Lower lobe of right lung (tissue), 2 donors: ENCODE results near the gene VAX1. TPM values are rescaled to one million over a fixed set of nuclear protein-coding genes. Genes with fewer than 3 reads are reported as not detected.

Experiments
- ATAC-seq, 2 donors: fragments of 200-7000 bp; cut with Tn5 transposase; one replicate each; pipeline ENCODE4 v1.9.1; 2020 to 2022; ENCODE audit warnings: mild to moderate bottlenecking in 2 of 2, moderate library complexity in 2 of 2
- DNase-seq: peaks from one replicate; pipeline ENCODE4 v3.0.0-alpha.2; 2020
- H3K27ac ChIP-seq: fragments of 200-600 bp; one replicate; pipeline ENCODE4 v1.8.0; 2022
- H3K27me3 ChIP-seq: fragments of 200-600 bp; one replicate; pipeline ENCODE4 v1.8.0; 2022; ENCODE audit warnings: low read depth
- H3K36me3 ChIP-seq: fragments of 200-600 bp; one replicate; pipeline ENCODE4 v1.8.0; 2022; ENCODE audit warnings: mild to moderate bottlenecking
- H3K4me1 ChIP-seq: fragments of 200-600 bp; one replicate; pipeline ENCODE4 v1.8.0; 2022
- H3K4me3 ChIP-seq: fragments of 200-600 bp; one replicate; pipeline ENCODE4 v1.8.0; 2022; ENCODE audit warnings: mild to moderate bottlenecking
- H3K9me3 ChIP-seq: fragments of 200-600 bp; one replicate; pipeline ENCODE4 v1.8.0; 2022
- CTCF ChIP-seq: fragments of 200-600 bp; IDR thresholded peaks from one replicate; pipeline ENCODE4 v1.8.0; 2022; ENCODE audit warnings: antibody characterized with exemption, mild to moderate bottlenecking
- intact Hi-C: fragments of 100-400 bp; cut with DNase I; formaldehyde crosslinking; loops from one replicate; pipeline ENCODE4 v1.11.0; 2022
- total RNA-seq: library from RNA; stranded (reverse); fragmentation: NEBNext Ultra II Directional; extraction: Animal tissue kit (Norgen Biotek cat#: 25700); gene quantifications from one replicate; pipeline ENCODE4 v1.2.1, GENCODE V29; 2021
- donor health status: DM: no; HTN: yes; CAD: no; lungs with severe emphysema.

The VAX1 gene
- total RNA-seq, 1 donor from 2014 or later: not detected

GRCh38 chr10:117178190-117178589 is 40.1 kb upstream of the VAX1 start:
- peaks cover 34% of the 10 kb centered on the region for H3K27me3 ChIP-seq

GRCh38 chr10:117175901-117176534 is 37.9 kb upstream of the VAX1 start:
- Histone ChIP-seq H3K27ac (no peak overlapping the region), H3K9me3 (no peaks in the 10 kb centered on the region), H3K36me3 (no peaks in the 10 kb centered on the region), H3K4me1 (peaks cover 11% of the 10 kb centered on the region), H3K4me3 (peak overlapping the region; percentile 59), H3K27me3 (peaks cover 51% of the 10 kb centered on the region)
- peak; percentile 77 for TF ChIP-seq CTCF
- DNase-seq (peak; percentile 77), ATAC-seq (peak; percentile 84 to 85)
- intact Hi-C loops: loop anchor here (10.0 kb wide), 1 partner anchor 381 kb away; no protein-coding TSS in a partner anchor

More at GRCh38 chr10:117178190-117178589, 40.1 kb upstream of the VAX1 start:
- Histone ChIP-seq H3K27ac (no peak overlapping the region), H3K9me3 (no peaks in the 10 kb centered on the region), H3K36me3 (no peaks in the 10 kb centered on the region), H3K4me3 (no peak overlapping the region), H3K4me1 (peaks cover 11% of the 10 kb centered on the region)
- TF ChIP-seq CTCF: no peak
- ATAC-seq: no peak
- intact Hi-C loops: loop anchor here (10.0 kb wide), 1 partner anchor 383 kb away; no protein-coding TSS in a partner anchor
- no peak for DNase-seq

DNA sequence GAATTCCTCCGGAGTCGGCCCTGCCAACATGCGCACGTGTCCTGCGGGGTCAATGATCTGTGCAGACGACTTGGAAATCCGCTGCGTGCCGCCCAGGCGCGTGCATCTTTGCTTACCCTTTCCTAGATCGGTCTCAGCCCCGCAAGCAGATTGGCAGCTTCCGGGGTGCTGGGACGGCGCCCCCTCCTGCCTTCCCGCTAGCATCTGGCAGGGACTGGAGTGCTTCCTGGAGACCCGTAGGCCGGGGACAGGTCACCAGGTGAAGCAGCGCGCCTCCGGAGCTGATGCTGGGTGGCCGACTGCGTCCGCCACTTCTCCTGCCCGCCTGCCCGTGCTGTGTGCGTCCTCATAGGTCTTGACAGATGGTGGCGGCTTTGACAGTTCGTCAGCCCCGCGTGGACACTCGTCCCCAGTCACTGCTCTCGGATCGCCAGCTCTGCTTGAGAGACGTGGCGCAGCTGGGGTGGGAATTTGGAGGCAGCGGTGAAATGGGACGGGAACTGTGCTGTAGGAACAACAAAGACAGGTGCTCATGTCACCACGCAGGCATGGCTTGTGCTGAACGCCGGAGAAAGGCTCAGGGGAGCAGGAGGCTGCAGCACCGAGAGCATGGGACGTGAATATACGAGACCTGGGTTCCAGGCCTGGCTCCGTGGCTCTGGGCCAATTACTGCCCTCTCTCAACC is 37.3 kb upstream of the VAX1 start:
- peak; percentile 4 for TF ChIP-seq CTCF
- H3K27ac ChIP-seq: no peak overlapping the region
- H3K9me3 ChIP-seq: no peaks in the 10 kb centered on the region
- ATAC-seq: peak; percentile 51 to 70
- peak overlapping the region; percentile 59 for H3K4me3 ChIP-seq
- intact Hi-C loops: loop anchor here (10.0 kb wide), 1 partner anchor 381 kb away; no protein-coding TSS in a partner anchor
- peaks cover 51% of the 10 kb centered on the region for H3K27me3 ChIP-seq
- peak; percentile 61 for DNase-seq
- no peaks in the 10 kb centered on the region for H3K36me3 ChIP-seq
- H3K4me1 ChIP-seq: peaks cover 11% of the 10 kb centered on the region

DNA sequence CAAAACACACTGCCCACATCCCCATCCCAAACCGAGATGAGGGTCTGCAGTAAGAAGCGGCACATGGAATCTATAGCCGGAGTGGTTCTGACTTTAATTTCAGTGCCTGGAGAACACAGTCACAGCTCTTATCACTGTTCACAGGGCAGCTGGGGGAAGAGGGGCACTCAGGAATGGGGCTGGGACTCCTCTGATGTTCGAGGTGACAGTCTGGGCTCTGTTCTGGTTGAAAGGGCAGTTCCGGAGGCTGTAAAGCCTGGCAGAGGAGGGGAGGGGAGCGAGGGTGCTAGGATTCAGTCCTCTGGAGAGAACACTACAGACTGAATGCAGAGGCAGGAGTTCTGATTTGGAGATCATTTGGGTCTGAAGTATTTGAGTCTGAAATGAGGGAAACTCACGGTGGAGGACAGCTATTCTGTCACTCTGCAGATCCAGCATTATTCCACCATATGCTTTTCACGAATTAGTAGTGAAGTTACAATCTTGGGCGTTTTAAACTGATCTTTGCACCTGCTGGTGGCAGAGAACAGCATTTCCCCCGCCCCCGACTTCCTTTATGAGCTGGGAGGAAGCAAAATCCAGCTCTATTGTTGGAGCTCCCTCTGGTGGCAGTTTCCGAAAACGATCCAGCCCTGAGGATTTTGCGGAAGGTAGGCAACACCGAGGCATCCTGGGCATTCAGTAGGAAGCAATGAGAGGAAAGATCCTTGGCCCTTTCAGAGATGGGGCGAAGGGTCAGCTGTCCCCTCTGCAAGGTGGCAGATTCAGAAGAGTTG is 36.6 kb upstream of the VAX1 start:
- DNase-seq: peak; percentile 79
- peaks cover 11% of the 10 kb centered on the region for H3K4me1 ChIP-seq
- H3K36me3 ChIP-seq: no peaks in the 10 kb centered on the region
- H3K9me3 ChIP-seq: no peaks in the 10 kb centered on the region
- peak; percentile 86 for TF ChIP-seq CTCF
- peak overlapping the region; percentile 59 for H3K4me3 ChIP-seq
- H3K27ac ChIP-seq: no peak overlapping the region
- H3K27me3 ChIP-seq: peaks cover 55% of the 10 kb centered on the region
- ATAC-seq: peak; percentile 93 to 96
- intact Hi-C loops: loop anchor here (10.0 kb wide), 1 partner anchor 380 kb away; no protein-coding TSS in a partner anchor

- Histone ChIP-seq H3K36me3 (no peaks in the 10 kb centered on the region), H3K4me3 (no peak overlapping the region), H3K9me3 (no peaks in the 10 kb centered on the region), H3K4me1 (peaks cover 24% of the 10 kb centered on the region), H3K27me3 (peaks cover 89% of the 10 kb centered on the region), H3K27ac (no peak overlapping the region)
- TF ChIP-seq CTCF: no peak
- intact Hi-C loops: loop anchor here (10.0 kb wide), 1 partner anchor 375 kb away; no protein-coding TSS in a partner anchor
- no peak for DNase-seq
- ATAC-seq: no peak
Observed at GRCh38 chr10:117170244-117170643, 32.2 kb upstream of the VAX1 start.
